HG02642 (cell line): ENCODE data around the gene SLC7A1.

Experiments used
- ATAC-seq: cut with Tn5 transposase; IDR thresholded peaks from one replicate; pipeline ENCODE4 v1.9.1; 2021; ENCODE audit warnings: mild to moderate bottlenecking; ENCODE audit not compliant: unreplicated experiment, poor library complexity

Gene SLC7A1

GRCh38 chr13:29496241-29496712 is 99.2 kb downstream of the SLC7A1 start:
- no peak for ATAC-seq

- ATAC-seq, result no peak
Observed at GRCh38 chr13:29494520-29494919, 101.0 kb downstream of the SLC7A1 start.

GRCh38 chr13:29493796-29494195 is 101.7 kb downstream of the SLC7A1 start:
- no peak for ATAC-seq

GRCh38 chr13:29491248-29491647 is 104.2 kb downstream of the SLC7A1 start:
- ATAC-seq, result no peak

GRCh38 chr13:29490561-29490885 is 105.0 kb downstream of the SLC7A1 start:
- no peak for ATAC-seq

GRCh38 chr13:29489650-29490560 is 105.6 kb downstream of the SLC7A1 start:
- no peak for ATAC-seq

- ATAC-seq, result no peak
Observed at GRCh38 chr13:29487466-29488454, 107.7 kb downstream of the SLC7A1 start.

GRCh38 chr13:29486551-29486950 is 108.9 kb downstream of the SLC7A1 start:
- ATAC-seq, result no peak

- no peak for ATAC-seq
Observed at GRCh38 chr13:29484796-29485195, 110.7 kb downstream of the SLC7A1 start.

GRCh38 chr13:29484236-29484635 is 111.3 kb downstream of the SLC7A1 start:
- ATAC-seq, result no peak

- no peak for ATAC-seq
Observed at GRCh38 chr13:29483623-29484022, 111.9 kb downstream of the SLC7A1 start.

- ATAC-seq, result no peak
Observed at GRCh38 chr13:29483211-29483610, 112.3 kb downstream of the SLC7A1 start.

GRCh38 chr13:29482504-29482903 is 113.0 kb downstream of the SLC7A1 start:
- ATAC-seq, result no peak

GRCh38 chr13:29481603-29482002 is 113.9 kb downstream of the SLC7A1 start:
- no peak for ATAC-seq

- no peak for ATAC-seq
Observed at GRCh38 chr13:29480893-29481525, 114.5 kb downstream of the SLC7A1 start.

- no peak for ATAC-seq
Observed at GRCh38 chr13:29479716-29480492, 115.6 kb downstream of the SLC7A1 start.

GRCh38 chr13:29476046-29476445 is 119.4 kb downstream of the SLC7A1 start:
- ATAC-seq, result no peak

GRCh38 chr13:29474991-29475390 is 120.5 kb downstream of the SLC7A1 start:
- no peak for ATAC-seq

- ATAC-seq, result no peak
Observed at GRCh38 chr13:29473166-29473565, 122.3 kb downstream of the SLC7A1 start.
